Suprapubic skin (tissue), 4 donors: ENCODE measurements around the gene GREB1L. TPM values are rescaled to one million over a fixed set of nuclear protein-coding genes. Genes with fewer than 3 reads are reported as not detected.

Experiments
- DNase-seq, 2 donors: peaks; one replicate each; pipeline ENCODE4 v3.0.0-alpha.2; 2019; ENCODE audit warnings: low spot score in 2 of 2
- H3K27ac ChIP-seq: fragments of 200-600 bp; sonication (generic); one replicate; pipeline ENCODE4 v1.5.1; 2019
- H3K27me3 ChIP-seq: fragments of 200-600 bp; sonication (generic); one replicate; pipeline ENCODE4 v1.5.1; 2019
- H3K36me3 ChIP-seq: fragments of 200-600 bp; sonication (generic); one replicate; pipeline ENCODE4 v1.5.1; 2019
- H3K4me1 ChIP-seq: fragments of 200-600 bp; sonication (generic); one replicate; pipeline ENCODE4 v1.5.1; 2019
- H3K4me3 ChIP-seq: fragments of 200-600 bp; sonication (generic); one replicate; pipeline ENCODE4 v1.5.1; 2019; ENCODE audit warnings: mild to moderate bottlenecking
- H3K9me3 ChIP-seq: fragments of 200-600 bp; sonication (generic); one replicate; pipeline ENCODE4 v1.5.1; 2019
- EP300 ChIP-seq: sonication (generic); formaldehyde crosslinking; IDR thresholded peaks from one replicate; pipeline ENCODE4 v1.6.1; 2017; ENCODE audit warnings: antibody characterized with exemption
- POLR2A ChIP-seq, 2 donors: fragments of 450-650 bp; IDR thresholded peaks; one replicate each; pipeline ENCODE4 v1.6.1; 2017; ENCODE audit warnings: antibody characterized with exemption in 2 of 2, mild to moderate bottlenecking in 2 of 2, moderate library complexity in 2 of 2
- POLR2AphosphoS5 ChIP-seq, 3 donors: sonication (generic); formaldehyde crosslinking; IDR thresholded peaks; one replicate each; pipeline ENCODE4 v1.6.1; 2017; ENCODE audit warnings: antibody characterized with exemption in 3 of 3
- WGBS: methylation state at CpG from one replicate; pipeline ENCODE4 v1.1.5; 2018; 5-methylcytosine and 5-hydroxymethylcytosine counted together
- total RNA-seq, 4 donors: library from RNA; depleted of rRNA; stranded (reverse); fragments of >200 nt; gene quantifications; one replicate each; pipeline ENCODE4 v1.1.0, GENCODE V29; 2016
- TF ChIP-seq, protein P1 (sequence below), 2 donors: fragments of 200-600 bp in 1 of 2; fragments of 450-650 bp in 1 of 2; sonication (generic) in 1 of 2; IDR thresholded peaks; one replicate each; pipeline ENCODE4 v1.5.1; 2016 to 2019; ENCODE audit warnings: antibody characterized with exemption in 2 of 2, mild to moderate bottlenecking in 1 of 2, moderate library complexity in 1 of 2

GREB1L gene
- total RNA-seq, 4 donors from 2014 or later, result 1.6 to 7.6 (median 3.7) TPM

DNA sequence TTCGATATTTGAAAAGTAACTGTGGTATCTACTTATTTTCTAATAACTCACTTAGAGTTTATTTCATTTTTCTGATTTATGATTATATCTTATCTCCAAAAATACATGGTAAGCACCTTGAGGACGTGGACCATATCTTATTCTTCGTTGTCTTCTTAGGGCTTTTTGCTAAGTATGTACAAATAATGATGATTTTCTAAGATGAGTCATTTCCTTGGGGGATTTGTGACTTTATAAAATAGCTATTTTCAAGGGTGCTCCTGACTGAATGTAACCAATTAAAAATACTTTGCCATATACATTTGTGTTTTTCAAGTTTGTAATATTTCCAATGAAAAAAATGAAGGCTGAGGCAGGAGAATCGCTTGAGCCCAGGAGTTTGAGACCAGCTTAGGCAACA is 56.3 kb downstream of the GREB1L start:
- Histone ChIP-seq H3K27ac (no peak overlapping the region), H3K27me3 (no peaks in the 10 kb centered on the region), H3K4me3 (no peak overlapping the region), H3K9me3 (no peaks in the 10 kb centered on the region), H3K4me1 (no peaks in the 10 kb centered on the region), H3K36me3 (no peaks in the 10 kb centered on the region)
- no peak for TF ChIP-seq POLR2AphosphoS5 (IDR thresholded peaks at IDR 0.05)
- TF ChIP-seq EP300, result no peak
- no peak for TF ChIP-seq POLR2A (IDR thresholded peaks at IDR 0.05)
- TF ChIP-seq, protein P1, sequence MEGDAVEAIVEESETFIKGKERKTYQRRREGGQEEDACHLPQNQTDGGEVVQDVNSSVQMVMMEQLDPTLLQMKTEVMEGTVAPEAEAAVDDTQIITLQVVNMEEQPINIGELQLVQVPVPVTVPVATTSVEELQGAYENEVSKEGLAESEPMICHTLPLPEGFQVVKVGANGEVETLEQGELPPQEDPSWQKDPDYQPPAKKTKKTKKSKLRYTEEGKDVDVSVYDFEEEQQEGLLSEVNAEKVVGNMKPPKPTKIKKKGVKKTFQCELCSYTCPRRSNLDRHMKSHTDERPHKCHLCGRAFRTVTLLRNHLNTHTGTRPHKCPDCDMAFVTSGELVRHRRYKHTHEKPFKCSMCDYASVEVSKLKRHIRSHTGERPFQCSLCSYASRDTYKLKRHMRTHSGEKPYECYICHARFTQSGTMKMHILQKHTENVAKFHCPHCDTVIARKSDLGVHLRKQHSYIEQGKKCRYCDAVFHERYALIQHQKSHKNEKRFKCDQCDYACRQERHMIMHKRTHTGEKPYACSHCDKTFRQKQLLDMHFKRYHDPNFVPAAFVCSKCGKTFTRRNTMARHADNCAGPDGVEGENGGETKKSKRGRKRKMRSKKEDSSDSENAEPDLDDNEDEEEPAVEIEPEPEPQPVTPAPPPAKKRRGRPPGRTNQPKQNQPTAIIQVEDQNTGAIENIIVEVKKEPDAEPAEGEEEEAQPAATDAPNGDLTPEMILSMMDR (IDR thresholded peaks at IDR 0.05), result no peak
- WGBS, result 74% methylated on average over 4 of the region's 4 CpGs
- no peak for DNase-seq

- TF ChIP-seq POLR2A (IDR thresholded peaks at IDR 0.05), result no peak
- no peak for TF ChIP-seq POLR2AphosphoS5 (IDR thresholded peaks at IDR 0.05)
- TF ChIP-seq, protein P1 (IDR thresholded peaks at IDR 0.05), result no peak
- TF ChIP-seq EP300, result no peak
- 32% methylated on average over 6 of the region's 6 CpGs for WGBS
- Histone ChIP-seq H3K4me1 (no peaks in the 10 kb centered on the region), H3K9me3 (no peaks in the 10 kb centered on the region), H3K27ac (no peak overlapping the region), H3K4me3 (no peak overlapping the region), H3K27me3 (no peaks in the 10 kb centered on the region), H3K36me3 (no peaks in the 10 kb centered on the region)
- no peak for DNase-seq
Measured at GRCh38 chr18:21300035-21300907, 58.2 kb downstream of the GREB1L start.

DNA sequence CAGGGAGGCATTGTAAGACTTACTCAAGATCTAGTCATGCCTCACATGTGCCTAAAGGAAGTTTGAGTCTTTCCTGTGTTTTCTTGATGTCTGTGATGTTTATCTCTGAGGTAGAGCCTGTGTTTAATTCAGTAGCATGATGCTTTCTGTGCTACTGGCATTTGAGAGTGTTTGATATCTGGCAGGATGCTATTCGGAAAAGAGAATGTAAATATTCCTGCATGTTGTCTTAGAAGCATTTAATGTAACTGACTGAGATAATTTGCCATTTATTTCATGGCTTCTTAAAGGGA is 58.8 kb downstream of the GREB1L start:
- H3K27me3 ChIP-seq, result no peaks in the 10 kb centered on the region
- no peaks in the 10 kb centered on the region for H3K9me3 ChIP-seq
- no peak overlapping the region for H3K27ac ChIP-seq
- WGBS, result 58% methylated on average over 1 of the region's 1 CpG
- H3K4me3 ChIP-seq, result no peak overlapping the region
- no peaks in the 10 kb centered on the region for H3K4me1 ChIP-seq
- no peaks in the 10 kb centered on the region for H3K36me3 ChIP-seq
- TF ChIP-seq EP300 (no peak), POLR2A (IDR thresholded peaks at IDR 0.05) (no peak), POLR2AphosphoS5 (IDR thresholded peaks at IDR 0.05) (no peak)
- TF ChIP-seq, protein P1 (IDR thresholded peaks at IDR 0.05), result no peak
- no peak for DNase-seq

- Histone ChIP-seq H3K27ac (no peak overlapping the region), H3K27me3 (no peaks in the 10 kb centered on the region), H3K4me3 (no peak overlapping the region), H3K4me1 (no peaks in the 10 kb centered on the region), H3K9me3 (no peaks in the 10 kb centered on the region), H3K36me3 (no peaks in the 10 kb centered on the region)
- WGBS, result 67% methylated on average over 5 of the region's 5 CpGs
- no peak for TF ChIP-seq POLR2A (IDR thresholded peaks at IDR 0.05)
- no peak for TF ChIP-seq EP300
- TF ChIP-seq POLR2AphosphoS5 (IDR thresholded peaks at IDR 0.05), result no peak
- TF ChIP-seq, protein P1 (IDR thresholded peaks at IDR 0.05), result no peak
- DNase-seq, result no peak
Measured at GRCh38 chr18:21303445-21303844, 61.4 kb downstream of the GREB1L start.

DNA sequence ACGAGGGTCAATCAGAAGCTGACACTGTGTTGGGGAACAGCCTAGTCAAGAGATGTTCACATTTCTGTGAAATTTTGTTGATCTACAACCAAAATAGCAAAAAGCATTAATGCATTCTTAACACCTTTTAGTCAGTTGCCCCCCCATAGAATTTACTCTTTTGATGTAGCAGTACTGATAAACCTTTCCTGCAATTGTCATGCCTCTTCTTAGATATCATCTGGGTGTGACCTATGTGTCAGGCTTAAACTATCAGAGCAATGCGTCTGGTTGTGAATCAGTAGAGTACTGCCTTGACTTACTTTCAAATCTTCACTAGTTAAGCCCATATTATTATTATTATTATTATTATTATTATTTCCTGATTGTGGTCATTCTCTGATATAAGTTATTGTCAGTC is 61.9 kb downstream of the GREB1L start:
- WGBS, result 73% methylated on average over 2 of the region's 2 CpGs
- Histone ChIP-seq H3K36me3 (no peaks in the 10 kb centered on the region), H3K27ac (no peak overlapping the region), H3K4me1 (no peaks in the 10 kb centered on the region), H3K4me3 (no peak overlapping the region), H3K27me3 (no peaks in the 10 kb centered on the region), H3K9me3 (no peaks in the 10 kb centered on the region)
- DNase-seq, result no peak
- TF ChIP-seq POLR2A (IDR thresholded peaks at IDR 0.05) (no peak), EP300 (no peak), POLR2AphosphoS5 (IDR thresholded peaks at IDR 0.05) (no peak)
- TF ChIP-seq, protein P1 (IDR thresholded peaks at IDR 0.05), result no peak
